Measurements from ENCODE around the gene MYL2.
"Not testable (repeated sequence)": the region's sequence is repeated elsewhere in the genome, so short reads cannot be mapped to it uniquely, and the experiment has no call there.

MYL2 gene

GRCh38 chr12:110920324-110920910 lies at the start of gene MYL2:
TSS of gene MYL2 (minus strand) at chr12:110920579. CDS start at chr12:110920529, 50 bp downstream.
- DNase-seq (ENCODE audit: low read depth in 2 of 2), result no peak

GRCh38 chr12:110966081-110966760 lies 45.8 kb upstream of the MYL2 start:
- no peak for DNase-seq (ENCODE audit: low read depth in 2 of 2)

DNA sequence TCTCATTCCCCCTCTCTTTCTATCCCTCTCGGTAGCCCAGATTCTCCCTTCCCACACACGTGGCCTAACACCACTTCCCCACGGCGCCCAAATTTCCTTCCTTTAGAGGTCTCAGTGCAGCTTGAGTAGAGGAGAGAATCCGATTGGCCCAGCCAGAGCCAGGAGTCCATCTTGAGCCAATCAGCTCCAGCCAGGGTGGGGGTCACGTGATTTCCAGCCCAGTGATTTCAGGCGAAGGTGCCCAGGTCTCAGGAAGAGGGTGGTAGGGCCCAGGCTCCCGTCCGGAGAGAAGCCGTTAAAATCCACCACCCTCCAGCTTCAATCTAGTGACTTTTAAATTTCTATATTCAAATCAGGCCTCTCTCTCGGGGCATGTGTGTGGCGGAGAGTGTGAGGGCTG lies 45.2 kb upstream of the MYL2 start:
- no peak for DNase-seq (ENCODE audit: low read depth in 2 of 2)

DNA sequence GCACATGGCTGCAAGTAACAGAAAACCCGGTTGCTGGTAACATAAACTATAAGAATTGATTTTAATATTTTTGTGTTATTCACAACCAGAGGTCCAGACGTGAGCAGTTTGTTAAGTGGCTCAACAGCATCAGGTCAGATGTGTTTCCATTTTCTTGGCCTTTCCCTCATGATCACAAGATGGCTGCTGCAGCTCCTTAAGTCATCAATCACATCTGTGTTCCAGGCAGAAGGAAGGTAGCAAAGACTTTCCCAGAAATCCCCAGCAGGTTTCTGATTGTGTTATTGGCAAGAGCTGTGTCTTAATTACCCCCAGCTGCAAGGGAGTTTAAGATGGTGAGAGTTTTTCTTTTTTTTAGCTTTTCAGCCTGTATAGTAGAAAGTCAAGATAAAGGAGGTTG lies 40.4 kb upstream of the MYL2 start:
- DNase-seq (ENCODE audit: low read depth in 2 of 2), result no peak

GRCh38 chr12:110957652-110958051 lies 37.3 kb upstream of the MYL2 start:
- DNase-seq (ENCODE audit: low read depth in 2 of 2), result no peak

- no peak for DNase-seq (ENCODE audit: low read depth in 2 of 2)
These were observed 36.8 kb upstream of the MYL2 start for GRCh38 chr12:110957159-110957558.

DNA sequence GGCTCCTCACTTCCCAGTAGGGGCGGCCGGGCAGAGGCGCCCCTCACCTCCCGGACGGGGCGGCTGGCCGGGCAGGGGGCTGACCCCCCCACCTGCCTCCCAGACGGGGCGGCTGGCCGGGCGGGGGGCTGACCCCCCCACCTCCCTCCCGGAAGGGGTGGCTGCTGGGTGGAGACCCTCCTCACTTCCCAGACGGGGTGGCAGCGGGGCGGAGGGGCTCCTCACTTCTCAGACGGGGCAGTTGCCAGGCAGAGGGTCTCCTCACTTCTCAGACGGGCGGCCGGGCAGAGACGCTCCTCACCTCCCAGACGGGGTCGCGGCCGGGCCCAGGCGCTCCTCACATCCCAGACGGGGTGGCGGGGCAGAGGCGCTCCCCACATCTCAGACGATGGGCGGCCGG lies 30.5 kb upstream of the MYL2 start:
- DNase-seq (ENCODE audit: low read depth in 2 of 2), result not testable (repeated sequence)

- not testable (repeated sequence) for DNase-seq (ENCODE audit: low read depth in 2 of 2)
These were observed 30.1 kb upstream of the MYL2 start for GRCh38 chr12:110950466-110950865.

DNA sequence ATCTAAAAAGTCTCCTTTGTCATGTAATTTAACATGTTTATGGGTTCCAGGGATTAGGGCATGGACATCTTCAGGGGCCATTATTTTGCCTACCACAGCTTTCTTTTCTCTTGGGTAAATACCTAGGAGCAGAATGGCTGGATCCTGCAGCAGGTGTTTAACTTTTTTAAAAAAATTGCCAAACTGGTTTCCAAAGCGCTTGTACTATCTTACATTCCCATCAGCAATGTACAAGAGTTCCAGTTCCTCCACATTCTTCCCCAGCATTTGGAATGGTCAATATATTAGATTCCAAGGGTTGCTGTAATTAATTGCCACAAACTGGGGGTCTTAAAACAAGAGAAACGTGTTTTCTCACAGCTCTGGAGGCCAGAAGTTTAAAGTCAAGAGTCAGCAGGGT lies 27.7 kb upstream of the MYL2 start:
- DNase-seq (ENCODE audit: low read depth in 2 of 2), result no peak

- DNase-seq (ENCODE audit: low read depth in 2 of 2), result no peak
These were observed 23.0 kb upstream of the MYL2 start for GRCh38 chr12:110943373-110943772.

DNA sequence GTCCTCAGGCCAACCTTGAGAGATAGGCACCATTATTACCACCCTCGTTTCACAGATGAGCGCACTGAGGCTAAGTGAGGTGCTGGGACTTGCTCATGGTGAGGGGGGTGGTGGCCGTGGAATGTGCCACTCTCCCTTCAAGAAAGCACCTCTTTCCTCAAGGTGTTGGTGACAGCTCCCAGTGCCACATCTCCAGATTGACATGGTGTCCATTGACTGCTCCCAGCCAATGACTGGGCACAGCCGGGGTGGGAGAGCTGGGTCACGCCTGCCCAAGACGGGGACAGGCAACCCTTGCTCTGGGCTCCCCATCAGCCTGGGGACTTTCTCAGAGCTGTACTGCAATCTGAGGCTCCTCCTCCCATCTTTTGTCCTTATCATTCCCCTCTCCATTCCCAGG lies 21.0 kb upstream of the MYL2 start:
- DNase-seq (ENCODE audit: low read depth in 2 of 2), result no peak

GRCh38 chr12:110940933-110941332 lies 20.6 kb upstream of the MYL2 start:
- no peak for DNase-seq (ENCODE audit: low read depth in 2 of 2)

DNA sequence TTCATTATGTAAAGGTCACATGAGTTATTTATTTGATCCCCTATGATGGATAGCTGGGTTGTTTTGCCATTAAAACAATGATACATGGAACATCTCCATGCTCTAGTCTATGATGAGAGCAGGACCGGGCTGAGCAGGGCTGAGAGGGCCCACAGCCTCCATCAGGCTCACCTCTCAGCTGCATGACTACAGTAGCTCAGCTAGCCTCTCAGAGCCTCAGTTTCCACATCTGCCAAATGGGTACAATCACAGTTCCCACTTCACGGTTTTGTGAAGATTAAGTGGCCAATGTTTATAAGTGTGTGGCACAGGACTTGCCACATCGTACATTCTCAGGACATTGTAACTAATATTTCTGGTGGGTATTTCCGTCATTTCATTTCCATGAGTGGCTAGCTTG lies 19.9 kb upstream of the MYL2 start:
- DNase-seq (ENCODE audit: low read depth in 2 of 2), result no peak

- DNase-seq (ENCODE audit: low read depth in 2 of 2), result peak; percentile 40 to 51
These were observed 16.8 kb upstream of the MYL2 start for GRCh38 chr12:110937104-110937641.

DNA sequence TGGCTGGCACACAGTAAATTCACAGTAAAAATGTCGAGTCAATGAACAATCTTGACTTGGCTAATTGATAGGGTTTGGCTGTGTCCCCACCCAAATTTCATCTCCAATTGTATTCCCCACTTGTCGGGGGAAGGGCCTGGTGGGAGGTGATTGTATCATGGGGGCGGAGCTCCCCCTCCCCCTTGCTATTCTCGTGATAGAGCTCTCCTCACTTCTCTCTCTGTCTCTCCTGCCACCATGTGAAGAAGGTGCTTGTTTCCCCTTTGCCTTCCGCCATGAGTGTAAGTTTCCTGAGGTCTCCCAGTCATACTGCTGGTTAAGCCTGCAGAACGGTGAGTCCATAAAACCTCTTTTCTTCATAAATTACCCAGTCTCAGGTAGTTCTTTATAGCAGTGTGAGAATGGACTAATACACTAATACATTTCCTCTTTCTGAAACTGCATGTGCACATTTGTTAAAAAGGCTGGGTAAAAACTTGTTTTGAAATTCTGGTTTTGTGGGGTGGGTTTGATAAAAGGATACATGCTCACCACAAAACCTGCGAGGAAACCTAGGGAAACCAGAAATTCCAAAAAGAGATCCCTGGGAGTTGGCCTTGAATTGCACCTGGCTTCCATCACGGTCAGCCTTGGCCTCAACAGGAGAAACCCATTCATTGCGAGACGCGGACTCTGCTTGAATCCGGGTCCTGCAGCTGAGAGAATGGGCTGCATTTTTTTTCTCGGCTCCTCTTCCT lies 16.2 kb upstream of the MYL2 start:
- DNase-seq (ENCODE audit: low read depth in 2 of 2), result no peak

- no peak for DNase-seq (ENCODE audit: low read depth in 2 of 2)
These were observed 15.2 kb upstream of the MYL2 start for GRCh38 chr12:110935588-110935987.

DNA sequence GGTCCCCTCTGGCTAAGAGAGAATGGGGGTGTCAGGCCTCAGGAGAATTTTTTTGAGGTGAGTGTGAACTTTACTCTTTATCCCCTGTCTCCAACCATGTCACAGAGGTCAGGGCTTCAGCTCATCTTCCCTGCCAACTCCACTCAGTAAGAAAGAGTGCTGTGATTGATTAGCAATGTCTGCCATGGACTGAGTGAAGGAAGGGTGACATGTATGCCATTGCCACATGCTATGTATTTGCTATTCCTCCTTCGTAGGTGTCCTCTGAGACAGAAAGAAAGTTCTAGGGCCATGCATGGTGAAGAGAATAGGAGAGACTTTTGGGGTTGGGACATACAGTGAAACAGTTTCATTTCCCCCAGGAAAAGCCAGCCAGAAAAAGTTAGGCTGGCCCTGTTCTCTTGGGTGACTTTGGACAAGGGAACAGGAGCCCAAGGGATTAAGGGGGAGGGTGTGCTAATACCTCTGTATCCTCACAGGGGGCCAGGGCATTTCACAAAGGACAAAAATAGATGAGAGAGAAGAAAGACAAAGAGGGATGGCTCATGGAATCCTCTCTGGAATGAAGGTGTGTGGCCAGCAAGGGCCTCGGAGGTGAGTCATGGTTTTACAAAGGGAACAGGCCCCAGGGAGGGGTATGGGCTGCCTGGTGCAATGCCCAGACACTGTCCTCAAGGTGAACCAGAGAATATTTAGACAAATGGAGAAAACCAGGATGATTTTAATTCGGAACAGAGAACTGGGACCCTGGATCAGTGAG lies 13.9 kb upstream of the MYL2 start:
- DNase-seq (ENCODE audit: low read depth in 2 of 2), result no peak

GRCh38 chr12:110933326-110933974 lies 13.1 kb upstream of the MYL2 start:
- DNase-seq (ENCODE audit: low read depth in 2 of 2), result no peak

DNA sequence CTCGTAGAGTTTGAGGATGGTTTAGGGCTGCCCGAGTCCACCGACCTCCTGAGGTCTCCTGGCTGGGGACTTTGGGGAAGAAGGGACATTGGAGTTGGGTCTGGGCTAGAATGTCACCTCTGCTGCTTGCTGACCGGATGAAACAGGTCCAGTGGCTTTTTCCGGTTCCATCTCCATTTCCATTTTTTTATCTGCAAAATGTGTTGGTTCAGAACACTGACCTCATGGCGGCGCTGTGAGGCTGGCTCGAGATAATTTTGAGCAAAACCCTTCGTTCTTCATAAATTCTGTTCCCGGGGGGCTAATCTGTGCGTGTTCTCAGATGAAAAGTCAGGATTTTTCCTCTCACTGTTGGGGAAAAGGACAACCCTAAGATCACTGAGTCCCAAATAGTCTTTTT lies 11.7 kb upstream of the MYL2 start:
- no peak for DNase-seq (ENCODE audit: low read depth in 2 of 2)

- DNase-seq (ENCODE audit: low read depth in 2 of 2), result no peak
These were observed 10.9 kb upstream of the MYL2 start for GRCh38 chr12:110931315-110931728.

Measured in stimulated activated CD4-positive, alpha-beta T cell treated with anti-CD3 and anti-CD28 coated beads, Interleukin-12 subunit alpha, Interleukin-12 subunit beta, amount 100 ng/mL, for 24 hours (primary cell).